Hindlimb muscle (tissue), 1 donor: ENCODE data around the gene CNOT3. TPM values are rescaled to one million over a fixed set of nuclear protein-coding genes. Genes with fewer than 3 reads are reported as not detected.
"Not testable (repeated sequence)": the region's sequence is repeated elsewhere in the genome, so short reads cannot be mapped to it uniquely, and the experiment has no call there.

Experiments used
- DNase-seq: peaks from one replicate; pipeline ENCODE4 v3.0.0-alpha.2; 2013
- polyA plus RNA-seq: library from polyadenylated mRNA; unstranded; fragments of 120-200 nt; gene quantifications from one replicate; pipeline ENCODE4 v1.2.1, GENCODE V29; 2013; ENCODE audit not compliant: insufficient read length

The CNOT3 gene
- polyA plus RNA-seq, 1 donor, result 37.7 TPM

DNA sequence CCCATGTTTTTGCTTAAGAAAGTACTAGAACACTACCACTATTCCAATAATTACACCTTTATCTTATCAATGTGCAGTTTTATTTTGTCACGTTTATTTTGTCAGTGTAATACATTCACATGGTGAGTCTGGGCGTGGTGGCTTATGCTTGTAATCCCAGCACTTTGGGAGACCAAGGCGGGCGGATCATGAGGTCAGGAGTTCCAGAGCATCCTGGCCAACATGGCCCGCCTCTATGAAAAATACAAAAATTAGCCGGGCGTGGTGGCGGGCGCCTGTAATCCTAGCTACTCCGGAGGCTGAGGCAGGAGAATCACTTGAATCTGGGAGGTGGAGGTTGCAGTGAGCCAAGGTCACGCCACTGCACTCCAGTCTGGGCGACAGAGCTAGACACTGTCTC, 56.9 kb downstream of the CNOT3 start:
- DNase-seq, result not testable (repeated sequence)

DNA sequence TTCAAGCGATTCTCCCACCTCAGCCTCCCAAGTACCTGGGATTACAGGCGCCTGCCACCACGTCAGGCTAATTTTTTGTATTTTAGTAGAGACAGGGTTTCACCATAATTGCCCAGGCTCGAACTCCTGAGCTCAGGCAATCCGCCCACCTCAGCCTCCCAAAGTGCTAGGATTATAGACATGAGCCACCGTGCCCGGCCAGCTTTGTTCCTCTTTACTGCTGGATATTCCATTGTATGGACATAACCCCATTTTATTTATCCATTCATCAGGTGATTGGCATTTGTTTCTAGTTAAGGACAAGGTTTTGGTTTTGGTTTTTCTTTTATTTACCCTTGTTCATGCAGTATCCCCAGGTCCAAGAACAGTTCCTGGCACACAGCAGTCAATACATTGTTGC, 59.0 kb downstream of the CNOT3 start:
- DNase-seq, result no peak

GRCh38 chr19:54197121-54197520, 59.6 kb downstream of the CNOT3 start:
- DNase-seq, result no peak

GRCh38 chr19:54199401-54199800, 61.8 kb downstream of the CNOT3 start:
- no peak for DNase-seq

DNA sequence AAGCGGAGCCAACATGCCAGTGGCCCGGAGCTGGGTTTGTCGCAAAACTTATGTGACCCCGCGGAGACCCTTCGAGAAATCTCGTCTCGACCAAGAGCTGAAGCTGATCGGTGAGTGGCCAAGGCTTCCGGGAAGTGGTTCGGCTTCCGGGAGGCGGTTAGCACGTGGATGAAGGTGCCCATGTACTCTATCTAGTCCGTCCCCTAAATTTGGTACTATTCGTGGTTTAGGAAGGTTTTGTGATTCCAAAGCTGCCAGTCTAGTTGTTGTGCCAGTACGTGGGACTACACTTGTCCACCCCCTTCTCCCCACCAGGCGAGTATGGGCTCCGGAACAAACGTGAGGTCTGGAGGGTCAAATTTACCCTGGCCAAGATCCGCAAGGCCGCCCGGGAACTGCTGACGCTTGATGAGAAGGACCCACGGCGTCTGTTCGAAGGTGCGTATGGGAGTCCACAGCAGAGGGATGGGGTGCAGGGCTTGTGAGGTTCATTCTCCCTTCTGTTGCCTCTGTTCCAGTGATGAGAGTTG, 63.7 kb downstream of the CNOT3 start:
- no peak for DNase-seq

DNA sequence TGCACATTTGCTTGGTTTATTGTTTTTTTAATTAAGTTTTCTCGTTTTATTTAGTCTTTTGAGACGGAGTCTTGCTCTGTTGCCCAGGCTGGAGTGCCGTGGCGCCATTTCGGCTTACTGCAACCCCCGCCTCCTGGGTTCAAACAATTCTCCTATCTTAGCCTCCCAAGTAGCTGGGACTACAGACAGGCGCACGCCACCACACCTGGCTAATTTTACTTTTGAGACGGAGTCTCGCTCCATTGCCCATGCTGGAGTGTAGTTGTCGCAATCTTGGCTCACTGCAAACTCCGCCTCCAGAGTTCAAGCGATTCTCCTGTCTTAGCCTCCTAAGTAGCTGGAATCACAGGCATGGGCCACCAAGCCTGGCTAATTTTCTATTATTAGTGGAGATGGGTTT, 64.4 kb downstream of the CNOT3 start:
- DNase-seq, result no peak

- no peak for DNase-seq
Observed at GRCh38 chr19:54203151-54203611, 65.6 kb downstream of the CNOT3 start.

DNA sequence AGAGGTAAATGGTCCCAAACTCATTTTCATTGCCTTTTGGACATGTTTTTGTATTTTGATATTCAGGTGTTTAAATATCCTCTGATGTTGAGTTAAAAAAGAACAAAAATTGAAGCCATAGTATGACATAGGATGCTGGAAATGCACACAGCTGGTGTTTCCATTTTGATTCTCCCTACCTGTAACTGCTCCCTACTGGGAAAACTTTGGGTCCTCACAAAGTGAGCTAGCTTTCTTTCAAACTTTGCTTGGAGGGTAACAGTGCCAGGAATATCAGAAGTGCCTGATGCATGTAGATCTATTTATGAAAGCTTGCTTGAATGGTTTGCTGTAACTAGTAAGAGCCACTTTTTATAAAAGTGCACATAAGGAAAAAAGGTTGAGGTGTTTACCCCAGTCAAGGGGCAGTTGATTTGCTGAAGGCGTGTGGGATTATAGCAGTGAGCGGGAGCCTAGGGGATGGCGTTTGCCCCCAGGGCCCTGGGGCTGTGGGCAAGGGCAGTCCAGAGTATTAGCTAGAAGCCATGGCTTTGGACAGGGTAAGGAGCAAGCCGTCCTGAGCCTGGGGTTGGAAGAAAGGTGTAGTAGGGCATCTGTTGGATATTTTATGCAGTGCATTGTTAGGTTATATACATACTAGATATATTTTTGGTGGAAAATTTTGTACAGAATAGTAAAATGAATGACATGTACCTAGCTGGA, 67.4 kb downstream of the CNOT3 start:
- DNase-seq, result no peak

Other genes starting within 250 kb of the CNOT3 start
- gene CACNG7, start 228.5 kb upstream of the CNOT3 start, polyA plus RNA-seq, result not detected
- gene CACNG8, start 174.8 kb upstream of the CNOT3 start, polyA plus RNA-seq, result 1.1 TPM
- gene CACNG6, start 146.1 kb upstream of the CNOT3 start, polyA plus RNA-seq, result 27.6 TPM
- not detected for gene VSTM1, start 73.9 kb upstream of the CNOT3 start, polyA plus RNA-seq
- gene TARM1, start 56.4 kb upstream of the CNOT3 start, polyA plus RNA-seq, result not detected
- 0.65 TPM for gene OSCAR, start 37.0 kb upstream of the CNOT3 start, polyA plus RNA-seq
- 112 TPM for gene NDUFA3, start 34.9 kb upstream of the CNOT3 start, polyA plus RNA-seq
- gene TFPT, start 22.1 kb upstream of the CNOT3 start, polyA plus RNA-seq, result 16.7 TPM
- gene PRPF31, start 22.0 kb upstream of the CNOT3 start, polyA plus RNA-seq, result 55.9 TPM
- gene LENG1, start 22.0 kb downstream of the CNOT3 start, polyA plus RNA-seq, result 11.1 TPM
- 5.7 TPM for gene TMC4, start 35.4 kb downstream of the CNOT3 start, polyA plus RNA-seq
- 28.9 TPM for gene MBOAT7, start 51.8 kb downstream of the CNOT3 start, polyA plus RNA-seq
- 35.0 TPM for gene TSEN34, start 53.5 kb downstream of the CNOT3 start, polyA plus RNA-seq
- 2,238 TPM for gene RPS9, start 63.1 kb downstream of the CNOT3 start, polyA plus RNA-seq
- gene LILRB3, start 85.2 kb downstream of the CNOT3 start, polyA plus RNA-seq, result 3.8 TPM
- gene LILRA6, start 105.0 kb downstream of the CNOT3 start, polyA plus RNA-seq, result 2.0 TPM
- 7.1 TPM for gene LILRB5, start 119.5 kb downstream of the CNOT3 start, polyA plus RNA-seq
- gene LILRB2, start 143.3 kb downstream of the CNOT3 start, polyA plus RNA-seq, result 2.7 TPM
- 0.56 TPM for gene LILRA5, start 175.4 kb downstream of the CNOT3 start, polyA plus RNA-seq
- gene LILRA4, start 201.4 kb downstream of the CNOT3 start, polyA plus RNA-seq, result 0.14 TPM
- 10.0 TPM for gene LAIR1, start 227.2 kb downstream of the CNOT3 start, polyA plus RNA-seq